ENCODE measurements around the gene KLHL13.
"Not testable (repeated sequence)": the region's sequence is repeated elsewhere in the genome, so short reads cannot be mapped to it uniquely, and the experiment has no call there.

KLHL13 gene

DNA sequence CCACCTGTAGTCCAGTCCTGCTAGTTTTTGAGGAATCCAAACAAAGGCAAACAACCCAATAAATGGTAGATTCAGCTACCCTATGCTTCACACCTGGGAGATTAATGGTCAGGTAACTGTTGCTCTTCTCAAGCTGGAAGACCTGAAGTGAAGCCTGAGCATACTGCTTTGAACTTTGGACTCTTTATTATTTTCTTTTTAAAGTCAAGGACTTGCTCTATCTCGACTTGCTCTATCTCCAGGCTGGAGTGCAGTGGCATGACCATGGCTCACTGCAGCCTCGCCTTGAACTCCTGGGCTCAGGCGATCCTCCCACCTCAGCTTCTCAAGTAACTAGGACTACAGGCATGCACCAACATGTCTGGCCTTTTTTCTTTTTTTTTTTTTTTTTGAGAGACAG lies 14.7 kb upstream of the KLHL13 start:
- TF ChIP-seq, protein P1, sequence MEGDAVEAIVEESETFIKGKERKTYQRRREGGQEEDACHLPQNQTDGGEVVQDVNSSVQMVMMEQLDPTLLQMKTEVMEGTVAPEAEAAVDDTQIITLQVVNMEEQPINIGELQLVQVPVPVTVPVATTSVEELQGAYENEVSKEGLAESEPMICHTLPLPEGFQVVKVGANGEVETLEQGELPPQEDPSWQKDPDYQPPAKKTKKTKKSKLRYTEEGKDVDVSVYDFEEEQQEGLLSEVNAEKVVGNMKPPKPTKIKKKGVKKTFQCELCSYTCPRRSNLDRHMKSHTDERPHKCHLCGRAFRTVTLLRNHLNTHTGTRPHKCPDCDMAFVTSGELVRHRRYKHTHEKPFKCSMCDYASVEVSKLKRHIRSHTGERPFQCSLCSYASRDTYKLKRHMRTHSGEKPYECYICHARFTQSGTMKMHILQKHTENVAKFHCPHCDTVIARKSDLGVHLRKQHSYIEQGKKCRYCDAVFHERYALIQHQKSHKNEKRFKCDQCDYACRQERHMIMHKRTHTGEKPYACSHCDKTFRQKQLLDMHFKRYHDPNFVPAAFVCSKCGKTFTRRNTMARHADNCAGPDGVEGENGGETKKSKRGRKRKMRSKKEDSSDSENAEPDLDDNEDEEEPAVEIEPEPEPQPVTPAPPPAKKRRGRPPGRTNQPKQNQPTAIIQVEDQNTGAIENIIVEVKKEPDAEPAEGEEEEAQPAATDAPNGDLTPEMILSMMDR (IDR thresholded peaks at IDR 0.05) = no peak
- Histone ChIP-seq H3K4me3 (ENCODE audit: low read depth, low read length) (no peak overlapping the region), H3K9me3 (ENCODE audit: control insufficient read depth, low read length) (no peaks in the 10 kb centered on the region), H3K36me3 (ENCODE audit: control insufficient read depth, insufficient read depth, low read length) (no peaks in the 10 kb centered on the region), H3K4me1 (no peaks in the 10 kb centered on the region), H3K79me2 (no peaks in the 10 kb centered on the region), H3K27ac (no peak overlapping the region), H3K9ac (no peak overlapping the region), H3K27me3 (ENCODE audit: control insufficient read depth, insufficient read depth, low read length) (no peaks in the 10 kb centered on the region), H2AFZ (no peak overlapping the region), H3K4me2 (ENCODE audit: low read length) (no peak overlapping the region)

DNA sequence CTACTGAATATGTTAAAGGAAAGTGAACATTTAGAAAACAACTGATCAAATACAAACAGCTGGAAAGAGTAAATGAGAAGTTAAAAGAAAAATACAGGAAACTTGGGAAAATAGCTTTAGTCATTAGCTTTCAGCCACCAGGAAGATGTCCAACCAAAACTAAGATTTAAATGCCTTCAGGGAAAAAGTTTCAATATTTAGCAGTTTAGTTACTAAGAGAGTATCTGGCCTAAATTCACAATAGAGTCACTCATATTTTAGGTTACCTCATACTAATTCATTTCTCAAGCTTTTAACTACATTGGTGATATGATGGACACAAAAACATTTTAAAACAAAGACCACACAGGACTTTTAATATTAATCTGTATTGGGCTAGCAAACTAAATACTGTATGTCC lies 13.1 kb upstream of the KLHL13 start:
- Histone ChIP-seq H3K27me3 (ENCODE audit: control insufficient read depth, insufficient read depth, low read length) (no peaks in the 10 kb centered on the region), H3K4me2 (ENCODE audit: low read length) (no peak overlapping the region), H2AFZ (no peak overlapping the region), H3K9ac (no peak overlapping the region), H3K79me2 (no peaks in the 10 kb centered on the region), H3K27ac (no peak overlapping the region), H3K36me3 (ENCODE audit: control insufficient read depth, insufficient read depth, low read length) (no peaks in the 10 kb centered on the region), H3K9me3 (ENCODE audit: control insufficient read depth, low read length) (no peaks in the 10 kb centered on the region), H3K4me3 (ENCODE audit: low read depth, low read length) (no peak overlapping the region), H3K4me1 (no peaks in the 10 kb centered on the region)
- TF ChIP-seq, protein P1 (IDR thresholded peaks at IDR 0.05) = no peak

DNA sequence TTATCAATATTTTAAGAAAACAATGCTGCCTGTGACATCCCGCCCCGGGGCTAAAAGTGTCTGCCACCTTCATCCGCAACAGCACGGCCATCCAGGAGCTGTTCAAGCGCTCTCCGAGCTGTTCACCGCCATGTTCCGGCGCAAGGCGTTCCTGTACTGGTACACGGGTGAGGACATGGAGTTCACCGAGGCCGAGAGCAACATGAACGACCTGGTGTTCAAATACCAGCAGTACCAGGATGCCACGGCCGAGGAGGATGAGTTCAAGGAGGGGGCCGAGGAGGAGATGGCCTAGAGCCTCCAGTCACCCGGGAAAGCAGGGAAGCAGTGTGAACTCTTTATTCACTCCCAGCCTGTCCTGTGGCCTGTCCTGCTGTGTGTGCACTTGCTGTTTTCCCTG lies 12.1 kb upstream of the KLHL13 start:
- H2AFZ ChIP-seq = no peak overlapping the region
- no peaks in the 10 kb centered on the region for H3K79me2 ChIP-seq
- H3K27me3 ChIP-seq (ENCODE audit: control insufficient read depth, insufficient read depth, low read length) = no peaks in the 10 kb centered on the region
- H3K4me3 ChIP-seq (ENCODE audit: low read depth, low read length) = no peak overlapping the region
- no peaks in the 10 kb centered on the region for H3K9me3 ChIP-seq (ENCODE audit: control insufficient read depth, low read length)
- no peak overlapping the region for H3K4me2 ChIP-seq (ENCODE audit: low read length)
- H3K36me3 ChIP-seq (ENCODE audit: control insufficient read depth, insufficient read depth, low read length) = no peaks in the 10 kb centered on the region
- no peak overlapping the region for H3K27ac ChIP-seq
- H3K4me1 ChIP-seq = no peaks in the 10 kb centered on the region
- TF ChIP-seq, protein P1 (IDR thresholded peaks at IDR 0.05) = no peak
- no peak overlapping the region for H3K9ac ChIP-seq

DNA sequence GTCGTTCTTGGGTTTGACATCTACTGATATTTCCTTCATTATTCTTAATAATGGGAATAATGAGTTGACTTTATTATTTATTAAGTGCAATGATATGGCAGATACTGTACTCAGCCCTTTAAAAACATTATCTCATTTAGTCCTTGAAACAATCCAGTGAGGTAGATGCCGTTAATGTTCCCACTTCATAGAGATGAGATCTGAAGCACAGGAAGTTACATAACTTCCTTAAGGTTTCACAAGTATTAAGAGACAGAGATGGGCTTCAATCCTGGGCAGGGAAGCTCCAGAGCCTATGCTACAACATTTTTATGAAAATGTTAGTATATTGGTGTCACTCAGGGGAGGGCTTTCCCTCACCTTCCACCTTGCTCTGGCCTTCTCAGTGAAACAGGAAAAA lies 9.7 kb upstream of the KLHL13 start:
- no peak overlapping the region for H3K9ac ChIP-seq
- H3K4me2 ChIP-seq (ENCODE audit: low read length) = no peak overlapping the region
- no peaks in the 10 kb centered on the region for H3K36me3 ChIP-seq (ENCODE audit: control insufficient read depth, insufficient read depth, low read length)
- H3K27me3 ChIP-seq (ENCODE audit: control insufficient read depth, insufficient read depth, low read length) = no peaks in the 10 kb centered on the region
- H3K79me2 ChIP-seq = no peaks in the 10 kb centered on the region
- H3K4me3 ChIP-seq (ENCODE audit: low read depth, low read length) = no peak overlapping the region
- H3K27ac ChIP-seq = no peak overlapping the region
- no peaks in the 10 kb centered on the region for H3K9me3 ChIP-seq (ENCODE audit: control insufficient read depth, low read length)
- no peak overlapping the region for H2AFZ ChIP-seq
- H3K4me1 ChIP-seq = no peaks in the 10 kb centered on the region
- TF ChIP-seq, protein P1 (IDR thresholded peaks at IDR 0.05) = no peak

DNA sequence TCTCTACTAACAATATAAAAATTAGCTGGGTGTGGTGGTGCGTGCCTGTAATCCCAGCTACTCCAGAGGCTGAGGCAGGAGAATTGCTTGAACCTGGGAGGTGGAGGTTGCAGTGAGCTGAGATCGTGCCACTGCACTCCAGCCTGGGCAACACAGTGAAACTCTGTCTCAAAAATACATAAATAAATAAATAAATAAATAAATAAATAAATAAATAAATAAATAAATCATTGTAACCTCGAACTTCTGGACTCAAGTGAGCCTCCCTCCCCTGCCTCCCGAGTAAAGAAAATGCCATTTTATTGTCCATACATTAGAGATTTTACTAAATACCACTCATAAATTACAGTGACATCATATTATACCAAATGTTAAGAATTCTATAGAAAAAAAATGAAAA lies 7.6 kb upstream of the KLHL13 start:
- H2AFZ ChIP-seq; H3K27me3 ChIP-seq (ENCODE audit: control insufficient read depth, insufficient read depth, low read length); H3K4me1 ChIP-seq; H3K79me2 ChIP-seq; H3K9ac ChIP-seq; H3K4me3 ChIP-seq (ENCODE audit: low read depth, low read length); H3K27ac ChIP-seq; H3K4me2 ChIP-seq (ENCODE audit: low read length); H3K9me3 ChIP-seq (ENCODE audit: control insufficient read depth, low read length); H3K36me3 ChIP-seq (ENCODE audit: control insufficient read depth, insufficient read depth, low read length): not testable (repeated sequence)
